GM12864 (cell line): ENCODE results near the gene KRTAP5-8.
A peak's percentile ranks its signal among the peaks of the same experiment; 100 is the strongest.
"Not testable (repeated sequence)": the region's sequence is repeated elsewhere in the genome, so short reads cannot be mapped to it uniquely, and the experiment has no call there.

ENCODE experiments used
- DNase-seq: peaks from one replicate; pipeline ENCODE4 v3.0.0-alpha.2; 2011; ENCODE audit warnings: low read depth
- H3K4me3 ChIP-seq: 2 replicates; pipeline ENCODE4 v1.5.1; 2011; ENCODE audit warnings: mild to moderate bottlenecking, low read depth, low read length, control low read depth
- CTCF ChIP-seq: IDR thresholded peaks from 2 replicates; pipeline ENCODE4 v1.5.1; 2011; ENCODE audit warnings: low read depth, mild to moderate bottlenecking, moderate library complexity, low read length, control low read depth, inconsistent platforms; ENCODE audit errors: missing control alignments

The KRTAP5-8 gene

GRCh38 chr11:71557257-71557656, 19.4 kb downstream of the KRTAP5-8 start:
- no peak for DNase-seq
- no peak for TF ChIP-seq CTCF
- no peak overlapping the region for H3K4me3 ChIP-seq

- DNase-seq, result no peak
- no peak for TF ChIP-seq CTCF
Measured at GRCh38 chr11:71558996-71559395, 21.2 kb downstream of the KRTAP5-8 start.

GRCh38 chr11:71562120-71562519, 24.3 kb downstream of the KRTAP5-8 start:
- TF ChIP-seq CTCF, result no peak
- DNase-seq, result no peak
- H3K4me3 ChIP-seq, result no peak overlapping the region

More at GRCh38 chr11:71558996-71559395, 21.2 kb downstream of the KRTAP5-8 start:
- H3K4me3 ChIP-seq, result no peak overlapping the region

GRCh38 chr11:71563406-71563805, 25.6 kb downstream of the KRTAP5-8 start:
- no peak overlapping the region for H3K4me3 ChIP-seq
- TF ChIP-seq CTCF, result peak; percentile 74
- DNase-seq, result no peak

- DNase-seq, result no peak
- H3K4me3 ChIP-seq, result no peak overlapping the region
- no peak for TF ChIP-seq CTCF
Measured at GRCh38 chr11:71564430-71564829, 26.6 kb downstream of the KRTAP5-8 start.

- H3K4me3 ChIP-seq, result no peak within 1 kb of the TSS
- no peak for TF ChIP-seq CTCF
- DNase-seq, result no peak
Measured at GRCh38 chr11:71565263-71565662, 27.4 kb downstream of the KRTAP5-8 start, which contains the start of gene KRTAP5-10. Gene KRTAP5-10 (plus strand): TSS chr11:71565563. CDS start chr11:71565588, 25 bp downstream.

- TF ChIP-seq CTCF, result no peak
- DNase-seq, result no peak
- no peak overlapping the region for H3K4me3 ChIP-seq
Measured at GRCh38 chr11:71566081-71566620, 28.3 kb downstream of the KRTAP5-8 start.

- DNase-seq, H3K4me3 ChIP-seq: not testable (repeated sequence)
Measured at GRCh38 chr11:71566626-71567599, 29.1 kb downstream of the KRTAP5-8 start.

GRCh38 chr11:71567633-71568032, 29.8 kb downstream of the KRTAP5-8 start:
- not testable (repeated sequence) for H3K4me3 ChIP-seq, DNase-seq
